GM21576 (cell line): ENCODE measurements around the gene SELP.

Source experiments
- ATAC-seq: cut with Tn5 transposase; IDR thresholded peaks from one replicate; pipeline ENCODE4 v1.9.1; 2021; ENCODE audit warnings: mild to moderate bottlenecking, moderate library complexity; ENCODE audit not compliant: unreplicated experiment

The SELP gene

DNA sequence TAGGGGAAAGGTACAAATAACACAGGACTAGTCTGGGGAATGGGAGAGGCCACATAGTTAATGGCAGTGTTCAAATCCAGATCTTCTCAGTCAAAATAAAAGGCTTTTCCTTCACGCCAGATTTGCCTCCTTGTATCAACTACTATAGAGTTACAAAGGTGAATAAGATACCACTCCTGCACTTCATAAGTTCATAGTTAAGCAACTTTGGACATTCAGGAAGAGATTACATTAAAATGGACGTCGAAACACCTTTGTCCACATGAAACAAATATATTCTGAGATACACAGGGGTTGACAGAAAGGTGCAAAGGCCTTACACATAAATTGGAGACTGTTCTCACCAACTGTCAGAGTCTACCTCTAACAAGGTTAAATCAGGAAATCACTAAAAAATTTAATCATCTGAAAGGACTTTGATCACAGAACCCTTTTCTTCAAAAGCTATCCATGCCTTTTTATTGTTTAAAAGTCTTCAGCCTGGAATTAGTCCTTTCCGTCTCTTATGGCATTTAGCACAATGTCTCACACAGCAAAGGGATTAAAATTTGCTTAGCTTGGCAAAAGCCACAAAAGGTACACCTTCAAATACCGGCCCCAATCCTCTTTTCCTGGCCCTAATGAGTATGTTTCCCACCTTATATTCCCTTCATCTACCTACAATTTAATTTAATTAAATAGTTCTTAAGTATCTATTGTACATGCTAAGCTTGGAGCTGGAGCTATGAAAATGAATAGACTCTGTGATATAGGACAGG lies 51.8 kb downstream of the SELP start:
- ATAC-seq = no peak

- no peak for ATAC-seq
These were observed 53.0 kb downstream of the SELP start for GRCh38 chr1:169576935-169577331.

DNA sequence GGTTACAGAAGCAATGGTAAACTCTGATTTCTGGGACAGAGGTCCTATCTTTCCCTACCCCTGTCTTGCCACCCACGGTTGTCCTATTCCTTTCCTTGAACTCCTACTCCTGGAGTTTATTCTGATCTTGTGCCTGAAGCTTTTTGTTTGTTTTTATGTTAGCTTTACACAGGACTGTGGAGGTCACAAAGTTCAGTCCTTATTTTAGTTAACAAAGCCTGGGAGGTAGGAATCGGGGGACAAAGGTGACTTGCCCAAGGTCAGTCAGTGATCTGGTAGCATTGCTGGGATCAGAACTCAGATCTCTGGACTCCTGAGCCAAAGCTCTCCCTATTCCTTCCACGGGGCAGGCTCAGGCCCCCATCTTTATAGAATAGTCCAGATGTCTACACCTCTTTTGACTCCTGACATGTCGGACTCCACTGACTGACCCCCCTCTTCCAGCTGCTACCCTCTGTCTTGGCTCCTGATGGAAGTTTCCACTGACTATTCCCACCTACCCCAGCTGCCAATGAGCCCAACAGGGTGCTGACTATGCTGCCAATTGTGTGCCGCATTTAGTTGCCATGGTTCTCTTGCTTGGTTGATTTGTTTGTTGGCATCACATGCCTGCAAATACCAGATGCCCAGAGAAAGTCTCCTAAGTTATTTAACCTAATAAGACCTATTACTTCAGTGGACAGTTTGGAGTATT lies 53.5 kb downstream of the SELP start:
- no peak for ATAC-seq

GRCh38 chr1:169574336-169574735 lies 55.6 kb downstream of the SELP start:
- ATAC-seq = no peak

- ATAC-seq = no peak
These were observed 57.7 kb downstream of the SELP start for GRCh38 chr1:169572187-169572586.

DNA sequence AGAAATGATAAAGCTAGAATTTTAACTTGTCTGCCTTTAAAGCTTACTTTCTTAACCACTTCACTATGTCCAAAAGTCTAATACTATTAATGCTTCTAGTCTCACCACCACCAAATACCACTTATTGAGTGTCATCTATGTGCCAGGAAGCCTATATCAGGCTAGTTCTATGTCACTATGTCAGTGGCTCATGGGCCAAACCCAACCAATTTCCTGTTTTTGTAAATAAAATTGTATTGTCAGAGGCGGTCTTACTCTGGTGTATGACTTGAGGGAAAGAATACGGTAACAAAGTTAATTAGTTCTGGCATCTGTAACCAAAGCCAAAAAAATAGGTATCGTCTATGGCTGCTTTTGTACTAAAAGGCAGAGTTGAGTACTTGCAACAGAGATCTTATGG lies 58.5 kb downstream of the SELP start:
- no peak for ATAC-seq

DNA sequence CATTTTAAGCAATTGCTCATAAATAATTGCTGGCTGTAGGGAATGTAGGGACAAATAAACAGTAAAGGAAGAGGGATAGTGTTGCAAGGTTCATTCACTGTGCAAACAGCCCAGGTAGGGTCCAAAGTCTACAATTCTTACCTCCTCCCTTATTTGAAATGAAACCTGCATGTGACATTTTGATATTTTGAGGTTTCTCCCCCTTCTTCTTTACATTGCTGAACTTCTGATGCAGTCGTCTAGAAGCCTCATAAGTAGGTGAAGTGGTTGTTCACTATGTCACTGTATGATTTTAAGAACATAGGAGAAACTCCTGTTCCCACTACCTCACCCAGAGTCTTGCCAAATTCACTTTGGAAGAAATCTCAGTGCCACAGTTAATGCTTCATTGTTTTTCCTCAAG lies 59.8 kb downstream of the SELP start:
- ATAC-seq = no peak

DNA sequence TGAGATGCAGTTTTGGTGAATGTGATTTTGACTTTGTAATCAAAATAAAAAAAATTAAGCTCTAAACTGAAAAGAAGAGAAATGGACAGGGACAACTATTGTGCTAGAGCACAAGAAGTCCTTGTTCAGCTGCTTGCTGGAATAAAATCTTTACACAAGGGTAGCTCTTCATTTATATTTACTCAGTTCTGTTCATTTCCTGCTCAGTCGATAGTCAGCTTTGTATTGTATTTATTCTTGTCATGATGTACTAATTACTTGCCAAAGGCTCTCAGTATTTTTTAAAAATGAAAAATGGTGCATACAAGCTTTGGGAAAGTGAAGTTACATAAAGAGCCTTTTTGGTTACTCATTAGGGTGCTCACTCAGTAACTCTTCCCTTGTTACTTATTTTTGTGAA lies 61.4 kb downstream of the SELP start:
- ATAC-seq = no peak

DNA sequence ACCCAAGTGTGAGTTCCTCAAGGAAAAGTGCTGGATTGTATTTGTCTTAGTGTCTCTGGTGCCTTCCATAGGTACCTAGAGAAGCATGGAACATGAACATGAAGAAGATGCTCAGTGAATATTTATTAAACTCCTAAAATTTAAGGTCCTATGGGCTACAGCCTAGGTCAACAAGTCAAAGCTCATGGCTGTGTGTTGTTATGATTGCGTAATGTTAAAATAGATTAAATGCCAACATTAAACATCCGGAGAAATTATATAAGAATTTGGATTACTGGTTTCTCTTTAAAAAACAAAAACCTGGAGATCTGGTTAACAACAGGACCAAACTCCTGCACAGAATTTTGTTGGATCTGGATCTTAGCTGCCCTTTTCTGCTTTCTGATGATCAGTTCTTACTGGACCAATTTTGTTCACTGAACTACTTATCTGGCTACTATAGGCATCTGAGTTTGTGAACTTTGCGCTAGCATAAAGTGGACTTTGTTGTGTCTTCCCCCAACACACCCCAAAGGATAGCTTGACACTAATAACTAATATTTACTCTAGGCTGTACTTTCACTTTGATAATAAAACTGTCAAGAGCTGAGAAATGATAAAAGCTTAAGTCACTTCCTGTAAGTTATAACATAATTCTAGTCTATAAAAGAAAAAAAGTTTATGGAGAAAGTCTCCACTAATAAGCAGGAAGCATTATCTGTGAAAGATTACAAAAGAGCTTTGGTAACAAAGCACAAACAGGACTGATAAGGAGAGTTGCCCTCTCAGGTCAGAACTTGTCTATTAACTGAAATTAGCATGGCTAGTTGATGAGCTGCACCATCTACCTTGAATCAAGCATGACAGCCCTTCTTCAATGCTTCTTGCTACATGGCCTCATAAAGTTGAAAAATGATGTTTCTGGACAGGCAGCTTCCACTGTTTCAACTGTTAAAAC lies 64.3 kb downstream of the SELP start:
- ATAC-seq = no peak

- ATAC-seq = no peak
These were observed 66.3 kb downstream of the SELP start for GRCh38 chr1:169563650-169564049.

GRCh38 chr1:169563019-169563615 lies 66.8 kb downstream of the SELP start:
- no peak for ATAC-seq

- no peak for ATAC-seq
These were observed 68.2 kb downstream of the SELP start for GRCh38 chr1:169561692-169562091.

DNA sequence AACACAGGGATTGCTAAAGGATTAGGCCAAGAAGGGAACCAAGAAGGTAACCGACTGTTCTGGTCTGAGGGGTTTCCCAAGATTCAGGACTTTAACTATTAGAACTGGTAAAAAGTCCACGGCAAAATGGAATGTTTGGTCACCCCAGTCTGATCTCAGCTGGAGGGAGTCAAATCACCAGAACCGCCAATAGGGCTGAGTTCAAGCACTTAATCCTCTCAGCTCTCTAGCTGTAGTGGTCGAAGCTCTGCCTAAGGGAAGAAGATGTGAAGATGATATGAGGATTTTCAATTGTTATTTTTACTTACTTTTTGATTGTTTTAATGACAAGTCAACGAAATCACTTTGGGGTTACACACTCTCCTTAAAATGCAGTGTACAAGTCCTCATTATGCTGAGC lies 72.8 kb downstream of the SELP start:
- no peak for ATAC-seq

DNA sequence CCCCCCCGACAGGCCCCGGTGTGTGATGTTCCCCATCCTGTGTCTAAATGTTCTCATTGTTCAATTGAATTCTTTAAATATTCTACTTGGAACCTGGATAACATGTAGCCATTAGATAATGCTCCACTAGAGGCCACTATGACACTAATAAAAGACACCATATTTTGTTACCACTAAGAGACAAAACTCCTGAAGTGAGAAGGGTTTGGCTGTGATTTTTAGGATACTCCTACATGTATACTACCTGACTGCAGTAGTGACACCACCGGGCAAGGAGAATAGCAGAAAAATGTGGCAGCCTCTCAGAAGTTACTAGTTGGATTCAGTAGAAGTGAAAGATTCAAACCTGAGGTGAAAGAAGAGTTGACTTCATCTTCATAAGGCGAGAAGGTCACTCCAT lies 79.6 kb downstream of the SELP start:
- peak; percentile 66 for ATAC-seq

DNA sequence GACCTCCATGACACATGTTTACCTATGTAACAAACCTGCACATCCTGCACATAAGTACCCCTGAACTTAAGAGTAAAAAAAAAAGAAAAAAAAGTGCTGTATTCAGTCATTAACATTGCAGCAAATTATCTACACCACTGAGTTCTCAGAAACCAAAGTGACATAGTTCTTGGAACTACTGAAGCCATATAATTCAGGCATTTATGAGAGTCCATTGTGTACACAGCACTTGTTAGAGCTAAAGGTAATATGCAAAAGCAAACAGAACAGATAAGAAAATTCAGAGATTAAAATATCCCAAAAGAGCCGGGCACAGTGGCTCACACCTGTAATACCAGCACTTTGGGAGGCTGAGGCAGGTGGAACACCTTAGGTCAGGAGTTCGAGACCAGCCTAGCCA lies 81.6 kb downstream of the SELP start:
- ATAC-seq = no peak

DNA sequence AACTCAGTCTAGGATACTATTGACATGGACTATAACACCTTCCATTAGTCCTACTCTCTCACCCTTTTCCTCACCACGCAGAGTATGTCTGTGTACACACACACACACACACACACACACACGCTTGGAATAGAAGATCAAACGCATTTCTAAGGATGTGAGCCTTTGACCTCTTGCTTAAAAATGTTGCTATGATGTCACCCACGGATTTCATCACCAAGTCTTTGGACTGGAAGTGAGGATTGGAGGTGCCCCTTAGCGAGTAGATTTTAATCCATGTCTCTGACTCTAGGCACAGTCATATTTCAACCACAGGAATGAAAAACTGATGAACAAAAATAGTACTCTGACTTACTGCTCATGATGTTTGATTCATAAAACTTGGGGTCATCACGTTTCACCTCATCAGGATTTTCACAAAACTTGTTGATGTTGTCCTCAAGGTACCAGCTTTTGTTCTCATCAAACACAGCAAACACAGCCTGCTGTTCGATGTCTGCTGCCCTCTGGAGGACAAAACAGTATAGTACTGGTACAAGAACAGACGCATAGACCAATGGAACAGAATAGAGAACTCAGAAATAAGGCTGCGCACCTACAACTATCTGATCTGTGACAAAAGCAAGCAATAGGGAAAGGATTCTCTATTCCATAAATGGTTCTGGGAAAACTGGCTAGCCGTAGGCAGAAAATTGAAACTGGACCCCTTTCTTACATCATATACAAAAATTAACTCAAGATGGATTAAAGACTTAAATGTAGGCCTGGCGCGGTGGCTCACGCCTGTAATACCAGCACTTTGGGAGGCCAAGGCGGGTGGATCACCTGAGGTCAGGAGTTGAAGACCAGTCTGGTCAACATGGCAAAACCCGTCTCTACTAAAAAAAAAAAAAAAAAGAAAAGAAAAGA lies 83.6 kb downstream of the SELP start:
- peak; percentile 68 for ATAC-seq

- no peak for ATAC-seq
These were observed 84.5 kb downstream of the SELP start for GRCh38 chr1:169545472-169545871.

- ATAC-seq = no peak
These were observed 90.7 kb downstream of the SELP start for GRCh38 chr1:169538998-169539871.
